ENCODE results near the gene TMF1. TPM values are rescaled to one million over a fixed set of nuclear protein-coding genes. Genes with fewer than 3 reads are reported as not detected.

The TMF1 gene
- total RNA-seq, 1 donor from 2014 or later = 34.4 TPM

DNA sequence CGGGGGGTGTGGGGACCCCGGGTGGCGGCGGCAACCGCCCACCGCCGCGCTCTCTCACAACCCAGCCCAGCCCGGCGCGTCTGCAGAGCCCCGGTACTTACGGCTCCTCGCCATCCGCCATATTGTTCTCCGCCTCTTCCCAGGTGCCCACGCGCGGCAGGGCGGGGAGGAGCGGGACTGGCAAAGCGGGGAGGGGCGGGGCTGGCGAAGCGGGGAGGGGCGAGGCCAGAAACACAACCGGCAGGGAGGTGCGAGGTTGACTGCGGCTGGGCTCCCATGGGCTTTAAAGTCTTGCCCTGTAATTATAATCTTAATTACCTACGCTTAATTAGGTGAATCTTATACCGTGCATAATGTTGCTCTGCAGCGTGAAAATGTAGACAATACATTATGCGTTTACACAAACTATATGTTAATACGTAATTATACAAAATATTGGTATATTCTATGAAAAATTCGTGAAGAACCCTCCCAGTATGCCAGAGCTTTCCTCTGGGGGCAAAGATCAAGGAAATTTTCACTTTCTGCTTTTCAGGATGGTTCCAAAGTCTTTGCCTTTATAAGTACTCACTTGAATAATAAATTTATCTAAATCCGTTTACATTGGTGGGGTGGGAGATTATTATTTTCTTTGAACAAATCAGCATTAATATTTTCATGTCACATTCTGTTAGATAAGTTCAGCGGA, 28.2 kb upstream of the TMF1 start, which contains the start of gene UBA3:
UBA3 (minus strand) TSS at position 133 of the 688 bp plus-strand sequence; CDS start at position 121, 12 bp downstream.
- Histone ChIP-seq H3K27ac (peak within 1 kb of the TSS; percentile 87), H3K36me3 (no peaks in the 10 kb centered on the region), H3K4me1 (peaks cover 50% of the 10 kb centered on the region), H3K27me3 (no peaks in the 10 kb centered on the region), H3K9me3 (no peaks in the 10 kb centered on the region), H3K4me3 (peak within 1 kb of the TSS; percentile 75 to 92)
- DNase-seq (ENCODE audit: extremely low spot score in 2 of 2) = no peak
- TF ChIP-seq POLR2A (IDR thresholded peaks at IDR 0.05) (peak in 1 of 2 donors; percentile 37), CTCF (IDR thresholded peaks at IDR 0.05) (no peak), POLR2AphosphoS5 (IDR thresholded peaks at IDR 0.05; ENCODE audit: insufficient read depth in 1 of 2, low read depth in 1 of 2) (peak; percentile 53 to 75)
- intact Hi-C loops (cut with DNase I) = no loop called here

GRCh38 chr3:69079269-69080159, 27.4 kb upstream of the TMF1 start:
- H3K27me3 ChIP-seq = no peaks in the 10 kb centered on the region
- DNase-seq (ENCODE audit: extremely low spot score in 2 of 2) = no peak
- H3K36me3 ChIP-seq = no peaks in the 10 kb centered on the region
- TF ChIP-seq CTCF (IDR thresholded peaks at IDR 0.05) (no peak), POLR2A (IDR thresholded peaks at IDR 0.05) (no peak), POLR2AphosphoS5 (IDR thresholded peaks at IDR 0.05; ENCODE audit: insufficient read depth in 1 of 2, low read depth in 1 of 2) (no peak)
- peaks cover 49% of the 10 kb centered on the region for H3K4me1 ChIP-seq
- H3K27ac ChIP-seq = peak overlapping the region; percentile 87
- intact Hi-C loops (cut with DNase I) = no loop called here
- H3K9me3 ChIP-seq = no peaks in the 10 kb centered on the region
- H3K4me3 ChIP-seq = peak overlapping the region; percentile 75 to 92

DNA sequence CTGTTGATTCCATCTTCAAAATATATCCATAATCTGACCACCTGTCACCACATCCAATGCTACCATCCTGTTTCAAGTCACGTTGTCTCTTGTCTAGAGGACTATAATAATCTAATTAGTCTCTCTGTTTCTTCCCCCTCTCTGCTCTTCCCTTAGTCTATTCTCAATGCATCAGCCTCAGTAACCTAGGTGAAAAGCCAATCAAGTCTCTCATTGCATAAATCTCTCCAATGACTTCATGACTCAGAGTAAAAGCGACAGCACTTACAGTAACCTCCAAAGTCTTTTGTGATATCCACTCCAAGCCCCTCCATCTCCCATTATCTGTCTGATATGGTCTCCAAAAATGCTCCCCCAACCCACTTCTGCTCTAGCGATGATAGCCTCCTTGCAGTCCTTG, 20.8 kb upstream of the TMF1 start:
- Histone ChIP-seq H3K27me3 (no peaks in the 10 kb centered on the region), H3K36me3 (no peaks in the 10 kb centered on the region), H3K4me3 (no peak overlapping the region), H3K27ac (no peak overlapping the region), H3K9me3 (no peaks in the 10 kb centered on the region), H3K4me1 (peaks cover 4% of the 10 kb centered on the region)
- intact Hi-C loops (cut with DNase I) = no loop called here
- TF ChIP-seq CTCF (IDR thresholded peaks at IDR 0.05) = no peak
- TF ChIP-seq POLR2A (IDR thresholded peaks at IDR 0.05) = no peak
- TF ChIP-seq POLR2AphosphoS5 (IDR thresholded peaks at IDR 0.05; ENCODE audit: insufficient read depth in 1 of 2, low read depth in 1 of 2) = no peak
- no peak for DNase-seq (ENCODE audit: extremely low spot score in 2 of 2)

- TF ChIP-seq CTCF (IDR thresholded peaks at IDR 0.05) = no peak
- no peak for TF ChIP-seq POLR2A (IDR thresholded peaks at IDR 0.05)
- TF ChIP-seq POLR2AphosphoS5 (IDR thresholded peaks at IDR 0.05; ENCODE audit: insufficient read depth in 1 of 2, low read depth in 1 of 2) = no peak
- no peak overlapping the region for H3K4me3 ChIP-seq
- H3K27me3 ChIP-seq = no peaks in the 10 kb centered on the region
- intact Hi-C loops (cut with DNase I) = no loop called here
- H3K4me1 ChIP-seq = no peaks in the 10 kb centered on the region
- no peak overlapping the region for H3K27ac ChIP-seq
- no peaks in the 10 kb centered on the region for H3K9me3 ChIP-seq
- DNase-seq (ENCODE audit: extremely low spot score in 2 of 2) = no peak
- H3K36me3 ChIP-seq = peaks cover 0 to 24% of the 10 kb centered on the region in 2 donors
These were observed 14.0 kb upstream of the TMF1 start for GRCh38 chr3:69066121-69066520.

Measured in vagina (tissue), 2 donors.